K562 (cell line): ENCODE measurements around the gene NXPH4. TPM values are rescaled to one million over a fixed set of nuclear protein-coding genes. Genes with fewer than 3 reads are reported as not detected.
A peak's percentile ranks its signal among the peaks of the same experiment; 100 is the strongest.

Experiments used
- ATF7 ChIP-seq: fragments of 450-650 bp; IDR thresholded peaks from 2 replicates; pipeline ENCODE4 v1.7.1; 2014; ENCODE audit warnings: mild to moderate bottlenecking, moderate library complexity
- BCOR ChIP-seq: fragments of 450-650 bp; IDR thresholded peaks from 2 replicates; pipeline ENCODE4 v1.6.1; 2016
- BRD9 ChIP-seq: fragments of 450-650 bp; IDR thresholded peaks from 2 replicates; pipeline ENCODE4 v1.6.1; 2018; ENCODE audit warnings: low read depth; ENCODE audit not compliant: partially characterized antibody
- CEBPB ChIP-seq: fragments of 450-650 bp; IDR thresholded peaks from 2 replicates; pipeline ENCODE4 v1.6.1; 2016; ENCODE audit warnings: missing genetic modification characterization, missing compliant biosample characterization
- CHD2 ChIP-seq: IDR thresholded peaks from 2 replicates; pipeline ENCODE4 v1.6.1; 2011; ENCODE audit warnings: low read depth, low read length
- CXXC5 ChIP-seq: fragments of 250-450 bp; sonication (Bioruptor Pico); IDR thresholded peaks from 2 replicates; pipeline ENCODE4 v1.8.0; 2022; ENCODE audit warnings: inconsistent platforms, mild to moderate bottlenecking, moderate library complexity
- EGR1 ChIP-seq: fragments of 450-650 bp; conservative IDR thresholded peaks from 2 replicates; pipeline ENCODE4 v1.6.1; 2017; ENCODE audit warnings: mild to moderate bottlenecking
- ETS1 ChIP-seq: conservative IDR thresholded peaks from 2 replicates; pipeline ENCODE4 v1.6.1; 2011; ENCODE audit warnings: low read depth, mild to moderate bottlenecking, low read length; ENCODE audit not compliant: control insufficient read depth
- FOXJ2 ChIP-seq: fragments of 200-800 bp; sonication (Bioruptor generic); IDR thresholded peaks from 2 replicates; pipeline ENCODE4 v1.6.1; 2016; ENCODE audit warnings: missing genetic modification characterization, missing compliant biosample characterization
- GABPB1 ChIP-seq: sonication (generic); formaldehyde crosslinking; IDR thresholded peaks from 2 replicates; pipeline ENCODE4 v1.8.0; 2022; ENCODE audit warnings: mild to moderate bottlenecking, missing genetic modification reagents
- GATAD2A ChIP-seq: fragments of 450-650 bp; IDR thresholded peaks from 2 replicates; pipeline ENCODE4 v1.6.1; 2017
- MAFG ChIP-seq: fragments of 450-650 bp; conservative IDR thresholded peaks from 2 replicates; pipeline ENCODE4 v1.6.1; 2016; ENCODE audit warnings: missing genetic modification characterization, missing compliant biosample characterization
- MTA2 ChIP-seq: fragments of 450-650 bp; IDR thresholded peaks from 2 replicates; pipeline ENCODE4 v1.6.1; 2016; ENCODE audit warnings: low read depth
- SETDB1 ChIP-seq: IDR thresholded peaks from one replicate; pipeline ENCODE4 v1.6.1; 2012; ENCODE audit warnings: low read length, control low read depth, inconsistent platforms
- SOX6 ChIP-seq: fragments of 450-650 bp; IDR thresholded peaks from 2 replicates; pipeline ENCODE4 v1.6.1; 2014; ENCODE audit warnings: mild to moderate bottlenecking
- ZKSCAN1 ChIP-seq: fragments of 150-350 bp; IDR thresholded peaks from 2 replicates; pipeline ENCODE4 v1.6.1; 2016; ENCODE audit warnings: low read depth, low read length
- ZNF12 ChIP-seq: sonication (generic); formaldehyde crosslinking; IDR thresholded peaks from 2 replicates; pipeline ENCODE4 v1.4.0; 2020; ENCODE audit warnings: mild to moderate bottlenecking, missing genetic modification reagents
- polyA plus RNA-seq, 8 experiments: library from polyadenylated mRNA; depleted of rRNA in 4 of 8; stranded (reverse) in 5 of 8; unstranded in 3 of 8; fragments of >200 nt; fragmentation: Nextera tagmentation in 2 of 8; fragmentation: Illumina TruSeq in 1 of 8; extraction: Ambion mirVana in 2 of 8; extraction: Trizol in 1 of 8; gene quantifications; 2 replicates each; pipeline versions ENCODE4 v1.2.1 to v1.2.3, GENCODE V29; 2011 to 2014; ENCODE audit warnings: inconsistent platforms in 1 of 8, missing spikeins in 1 of 8
- total RNA-seq, 7 experiments: library from RNA; depleted of rRNA in 6 of 7; stranded (reverse); fragments of >200 nt in 6 of 7; fragmentation: Illumina TruSeq in 2 of 7; extraction: Trizol in 2 of 7; gene quantifications; 2 replicates each; pipeline versions ENCODE4 v1.2.1 to v1.2.3, GENCODE V29; 2011 to 2021; ENCODE audit warnings: low replicate concordance in 1 of 7
- TF ChIP-seq, protein P1 (sequence below): fragments of 450-650 bp; formaldehyde crosslinking; IDR thresholded peaks from 2 replicates; pipeline ENCODE4 v1.4.0; 2022; ENCODE audit warnings: mild to moderate bottlenecking, moderate library complexity
- TF ChIP-seq, protein P2 (sequence below): fragments of 250-450 bp; sonication (Bioruptor Pico); IDR thresholded peaks from 2 replicates; pipeline ENCODE4 v1.4.0; 2020; ENCODE audit warnings: mild to moderate bottlenecking
- TF ChIP-seq, protein P3 (sequence below): fragments of 450-650 bp; IDR thresholded peaks from 2 replicates; pipeline ENCODE4 v1.6.1; 2016
- TF ChIP-seq, protein P4 (sequence below), 2 experiments: fragments of 450-650 bp; conservative IDR thresholded peaks; 2 replicates each; pipeline ENCODE4 v1.6.1; 2017; ENCODE audit warnings: mild to moderate bottlenecking in 2 of 2, moderate library complexity in 2 of 2

Gene NXPH4
- total and polyA plus RNA-seq, 9 of the 15 experiments (the other 6 are each of a cell fraction or from before 2014, with no cell fraction given): 0.49 to 2.7 (median 1.1) TPM; not detected in 4

DNA sequence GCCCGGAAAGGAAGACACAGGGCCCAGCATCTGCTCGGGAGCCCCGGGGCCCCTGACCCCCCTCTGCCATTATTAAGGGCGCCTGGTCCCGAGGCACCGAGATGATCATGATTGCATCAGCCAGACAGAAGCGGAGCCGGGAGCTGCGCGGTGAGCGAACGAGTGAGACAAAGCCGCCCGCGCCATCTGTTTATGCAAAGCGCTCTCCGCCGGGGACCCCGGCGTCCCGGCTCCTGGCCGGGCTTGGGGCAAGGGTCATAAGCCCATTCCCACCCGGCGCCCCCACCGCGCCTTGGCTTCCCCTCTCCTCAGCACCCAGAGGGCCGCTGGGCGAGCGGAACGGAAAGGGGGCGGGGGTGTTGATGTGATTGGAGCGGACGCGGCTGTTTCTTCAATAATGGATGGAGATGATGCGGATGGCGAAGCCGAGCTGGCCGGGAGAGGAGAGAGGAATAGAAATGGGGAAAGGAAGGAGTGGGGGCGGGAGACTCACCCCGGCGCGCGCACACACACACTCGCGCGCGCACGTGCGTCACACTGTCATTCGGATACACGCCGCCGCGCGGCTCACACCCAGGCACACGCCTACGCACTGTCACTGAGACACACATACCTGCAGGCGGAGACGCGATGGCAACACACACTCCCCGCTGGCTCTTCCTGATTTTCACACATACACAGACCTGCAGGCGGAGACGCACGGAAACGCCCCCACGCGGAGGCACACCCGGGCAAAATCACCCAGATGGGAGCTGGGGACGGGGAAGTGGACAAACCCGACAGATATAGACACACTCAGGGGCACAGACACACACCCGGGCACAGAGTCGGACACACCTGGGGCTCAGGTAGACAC, 23.7 kb downstream of the NXPH4 start (continued):
- TF ChIP-seq ZKSCAN1: no peak
- TF ChIP-seq ZNF12 (CRISPR knock-in tag): 0 out of 2 replicates have a peak, but pooled peaks have one; percentile 50
- TF ChIP-seq BRD9: no peak
- 0 out of 2 replicates have a peak, but pooled peaks have one; percentile 18 for TF ChIP-seq FOXJ2 (tag)
- TF ChIP-seq ETS1: no peak
- TF ChIP-seq, protein P1, sequence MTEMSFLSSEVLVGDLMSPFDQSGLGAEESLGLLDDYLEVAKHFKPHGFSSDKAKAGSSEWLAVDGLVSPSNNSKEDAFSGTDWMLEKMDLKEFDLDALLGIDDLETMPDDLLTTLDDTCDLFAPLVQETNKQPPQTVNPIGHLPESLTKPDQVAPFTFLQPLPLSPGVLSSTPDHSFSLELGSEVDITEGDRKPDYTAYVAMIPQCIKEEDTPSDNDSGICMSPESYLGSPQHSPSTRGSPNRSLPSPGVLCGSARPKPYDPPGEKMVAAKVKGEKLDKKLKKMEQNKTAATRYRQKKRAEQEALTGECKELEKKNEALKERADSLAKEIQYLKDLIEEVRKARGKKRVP (CRISPR knock-in tag): peak; percentile 96
- TF ChIP-seq, protein P2, sequence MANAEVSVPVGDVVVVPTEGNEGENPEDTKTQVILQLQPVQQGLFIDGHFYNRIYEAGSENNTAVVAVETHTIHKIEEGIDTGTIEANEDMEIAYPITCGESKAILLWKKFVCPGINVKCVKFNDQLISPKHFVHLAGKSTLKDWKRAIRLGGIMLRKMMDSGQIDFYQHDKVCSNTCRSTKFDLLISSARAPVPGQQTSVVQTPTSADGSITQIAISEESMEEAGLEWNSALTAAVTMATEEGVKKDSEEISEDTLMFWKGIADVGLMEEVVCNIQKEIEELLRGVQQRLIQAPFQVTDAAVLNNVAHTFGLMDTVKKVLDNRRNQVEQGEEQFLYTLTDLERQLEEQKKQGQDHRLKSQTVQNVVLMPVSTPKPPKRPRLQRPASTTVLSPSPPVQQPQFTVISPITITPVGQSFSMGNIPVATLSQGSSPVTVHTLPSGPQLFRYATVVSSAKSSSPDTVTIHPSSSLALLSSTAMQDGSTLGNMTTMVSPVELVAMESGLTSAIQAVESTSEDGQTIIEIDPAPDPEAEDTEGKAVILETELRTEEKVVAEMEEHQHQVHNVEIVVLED (CRISPR knock-in tag): peak; percentile 25; the same call in 1 of the 2 replicates
- peak; percentile 63 for TF ChIP-seq ATF7
- no peak for TF ChIP-seq MTA2
- TF ChIP-seq, protein P3, sequence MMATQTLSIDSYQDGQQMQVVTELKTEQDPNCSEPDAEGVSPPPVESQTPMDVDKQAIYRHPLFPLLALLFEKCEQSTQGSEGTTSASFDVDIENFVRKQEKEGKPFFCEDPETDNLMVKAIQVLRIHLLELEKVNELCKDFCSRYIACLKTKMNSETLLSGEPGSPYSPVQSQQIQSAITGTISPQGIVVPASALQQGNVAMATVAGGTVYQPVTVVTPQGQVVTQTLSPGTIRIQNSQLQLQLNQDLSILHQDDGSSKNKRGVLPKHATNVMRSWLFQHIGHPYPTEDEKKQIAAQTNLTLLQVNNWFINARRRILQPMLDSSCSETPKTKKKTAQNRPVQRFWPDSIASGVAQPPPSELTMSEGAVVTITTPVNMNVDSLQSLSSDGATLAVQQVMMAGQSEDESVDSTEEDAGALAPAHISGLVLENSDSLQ: no peak; the same call in none of the 2 replicates
- peak; percentile 24; the same call in 1 of the 2 replicates for TF ChIP-seq GABPB1
- TF ChIP-seq, protein P4, sequence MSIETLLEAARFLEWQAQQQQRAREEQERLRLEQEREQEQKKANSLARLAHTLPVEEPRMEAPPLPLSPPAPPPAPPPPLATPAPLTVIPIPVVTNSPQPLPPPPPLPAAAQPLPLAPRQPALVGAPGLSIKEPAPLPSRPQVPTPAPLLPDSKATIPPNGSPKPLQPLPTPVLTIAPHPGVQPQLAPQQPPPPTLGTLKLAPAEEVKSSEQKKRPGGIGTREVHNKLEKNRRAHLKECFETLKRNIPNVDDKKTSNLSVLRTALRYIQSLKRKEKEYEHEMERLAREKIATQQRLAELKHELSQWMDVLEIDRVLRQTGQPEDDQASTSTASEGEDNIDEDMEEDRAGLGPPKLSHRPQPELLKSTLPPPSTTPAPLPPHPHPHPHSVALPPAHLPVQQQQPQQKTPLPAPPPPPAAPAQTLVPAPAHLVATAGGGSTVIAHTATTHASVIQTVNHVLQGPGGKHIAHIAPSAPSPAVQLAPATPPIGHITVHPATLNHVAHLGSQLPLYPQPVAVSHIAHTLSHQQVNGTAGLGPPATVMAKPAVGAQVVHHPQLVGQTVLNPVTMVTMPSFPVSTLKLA (conservative IDR thresholded peaks at IDR 0.05): peak; percentile 86 to 93
- TF ChIP-seq EGR1: peak; percentile 94
- TF ChIP-seq BCOR: 0 out of 2 replicates have a peak, but pooled peaks have one; percentile 17
- peak; percentile 45; the same call in 1 of the 2 replicates for TF ChIP-seq CEBPB
- TF ChIP-seq SOX6: peak; percentile 46; the same call in 1 of the 2 replicates
- TF ChIP-seq MAFG (tag): no peak
- peak; percentile 87 for TF ChIP-seq CXXC5 (CRISPR knock-in tag)
- TF ChIP-seq CHD2: no peak
- peak; percentile 8; the same call in 1 of the 2 replicates for TF ChIP-seq GATAD2A
- no peak for TF ChIP-seq SETDB1
